HT-29 (cell line): ENCODE measurements around the gene WBP1. TPM values are rescaled to one million over a fixed set of nuclear protein-coding genes. Genes with fewer than 3 reads are reported as not detected.
A peak's percentile ranks its signal among the peaks of the same experiment; 100 is the strongest.

ENCODE experiments used
- DNase-seq: peaks from one replicate; pipeline ENCODE4 v3.0.0-alpha.2; 2015; ENCODE audit warnings: low spot score
- total RNA-seq: library from RNA; depleted of rRNA; stranded (reverse); fragments of >200 nt; shearing (Covaris generic); gene quantifications from 2 replicates; pipeline ENCODE4 v1.2.3, GENCODE V29; 2014; rRNA removed

Gene WBP1
- total RNA-seq, result 71.2 and 76.1 TPM in 2 replicates

- peak; percentile 100 for DNase-seq
Measured at GRCh38 chr2:74458132-74458937, at the start of gene WBP1. TSS of gene WBP1 (plus strand) at chr2:74458438. CDS start at chr2:74458603, 165 bp downstream.

GRCh38 chr2:74413001-74413698 lies 45.1 kb upstream of the WBP1 start:
- DNase-seq, result no peak

- DNase-seq, result no peak
Measured at GRCh38 chr2:74414441-74414840, 43.8 kb upstream of the WBP1 start.

GRCh38 chr2:74414881-74415761 lies 43.1 kb upstream of the WBP1 start:
- no peak for DNase-seq

GRCh38 chr2:74415762-74416395 lies 42.4 kb upstream of the WBP1 start:
- DNase-seq, result no peak

GRCh38 chr2:74416778-74417177 lies 41.5 kb upstream of the WBP1 start:
- no peak for DNase-seq

- DNase-seq, result no peak
Measured at GRCh38 chr2:74417197-74417596, 41.0 kb upstream of the WBP1 start.

- DNase-seq, result no peak
Measured at GRCh38 chr2:74417763-74418162, 40.5 kb upstream of the WBP1 start.

- no peak for DNase-seq
Measured at GRCh38 chr2:74418312-74418711, 39.9 kb upstream of the WBP1 start.

- DNase-seq, result no peak
Measured at GRCh38 chr2:74419345-74419744, 38.9 kb upstream of the WBP1 start.

- no peak for DNase-seq
Measured at GRCh38 chr2:74420006-74420405, 38.2 kb upstream of the WBP1 start.

- peak; percentile 23 for DNase-seq
Measured at GRCh38 chr2:74420443-74421103, 37.7 kb upstream of the WBP1 start.

- peak; percentile 93 for DNase-seq
Measured at GRCh38 chr2:74421221-74421870, 36.9 kb upstream of the WBP1 start, which contains the start of the genes C2orf81 and WDR54. TSS of gene C2orf81 (minus strand) at chr2:74421619. CDS start at chr2:74421560, 59 bp downstream. TSS of gene WDR54 (plus strand) at chr2:74421730. CDS start at chr2:74422154, 424 bp downstream.

- no peak for DNase-seq
Measured at GRCh38 chr2:74423231-74424095, 34.8 kb upstream of the WBP1 start.

- no peak for DNase-seq
Measured at GRCh38 chr2:74424139-74424992, 33.9 kb upstream of the WBP1 start.

- no peak for DNase-seq
Measured at GRCh38 chr2:74424995-74425406, 33.2 kb upstream of the WBP1 start.

GRCh38 chr2:74425523-74425922 lies 32.7 kb upstream of the WBP1 start:
- peak; percentile 30 for DNase-seq

GRCh38 chr2:74426181-74426758 lies 32.0 kb upstream of the WBP1 start:
- no peak for DNase-seq
